HuH-7 (cell line): ENCODE data around the gene AKR1C3.
A peak's percentile ranks its signal among the peaks of the same experiment; 100 is the strongest.
"Not testable (repeated sequence)": the region's sequence is repeated elsewhere in the genome, so short reads cannot be mapped to it uniquely, and the experiment has no call there.

ENCODE experiments used
- DNase-seq: peaks from one replicate; pipeline ENCODE4 v3.0.0; 2011; ENCODE audit warnings: low spot score

AKR1C3 gene

DNA sequence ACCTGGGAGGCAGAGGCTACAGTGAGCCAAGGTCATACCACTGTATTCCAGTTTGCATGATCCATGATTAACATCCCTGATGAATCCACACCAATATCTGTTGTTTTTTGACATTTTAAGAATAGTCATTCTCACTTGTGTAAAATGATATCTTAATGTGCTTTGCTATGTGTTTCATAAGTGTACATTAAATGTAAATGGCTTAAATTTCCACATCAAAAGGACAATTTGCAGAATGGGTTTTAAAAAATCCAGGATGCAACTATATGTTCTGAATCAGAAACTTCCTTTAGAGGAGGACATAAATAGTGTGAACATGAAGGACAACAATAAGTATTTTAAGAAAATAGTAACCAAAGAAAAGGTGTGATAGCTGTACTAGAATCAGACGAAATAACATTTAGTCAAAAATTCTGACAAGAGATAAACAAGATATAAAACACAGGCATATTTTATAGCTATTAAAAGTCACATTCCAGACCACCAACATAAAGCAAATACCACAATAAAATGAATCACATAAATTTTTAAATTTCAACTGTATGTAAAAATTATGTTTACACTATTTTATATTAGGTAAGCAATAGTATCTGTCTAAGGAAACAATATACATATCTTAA lies 42.4 kb downstream of the AKR1C3 start:
- no peak for DNase-seq

DNA sequence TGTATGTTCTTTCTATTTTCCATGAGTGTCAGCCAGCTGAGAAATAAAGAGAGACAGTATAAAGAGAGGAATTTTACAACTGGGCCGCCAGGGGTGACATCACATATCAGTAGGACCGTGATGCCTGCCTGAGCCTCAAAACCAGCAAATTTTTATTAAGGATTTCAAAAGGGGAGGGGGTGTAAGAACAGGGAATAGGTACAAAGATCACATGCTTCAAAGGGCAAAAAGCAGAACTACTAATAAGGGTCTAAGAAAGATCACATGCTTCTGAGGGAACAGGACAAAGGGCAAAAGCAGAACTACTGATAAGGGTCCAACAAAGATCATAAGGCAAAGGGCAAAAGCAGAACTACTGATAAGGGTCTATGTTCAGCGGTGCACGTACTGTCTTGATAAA lies 43.5 kb downstream of the AKR1C3 start:
- DNase-seq: not testable (repeated sequence)

DNA sequence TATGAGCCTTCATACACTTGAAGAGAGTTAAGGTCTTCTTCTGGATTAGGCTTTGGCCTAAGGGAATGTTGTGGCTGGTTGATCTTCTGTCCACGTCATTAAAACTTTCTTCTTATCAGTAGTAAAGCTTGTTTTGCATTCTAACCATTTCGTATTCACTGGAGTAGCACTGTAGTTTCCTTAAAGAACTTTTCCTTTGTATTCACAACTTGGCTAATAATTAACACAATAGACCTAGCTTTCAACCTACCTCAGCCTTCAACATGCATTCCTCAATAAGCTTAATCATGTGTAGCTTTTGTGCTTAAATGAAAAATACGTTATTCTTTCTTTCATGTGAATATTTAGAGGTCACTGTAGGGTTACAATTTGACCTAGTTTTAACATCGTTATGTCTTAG lies 48.0 kb downstream of the AKR1C3 start:
- no peak for DNase-seq

DNA sequence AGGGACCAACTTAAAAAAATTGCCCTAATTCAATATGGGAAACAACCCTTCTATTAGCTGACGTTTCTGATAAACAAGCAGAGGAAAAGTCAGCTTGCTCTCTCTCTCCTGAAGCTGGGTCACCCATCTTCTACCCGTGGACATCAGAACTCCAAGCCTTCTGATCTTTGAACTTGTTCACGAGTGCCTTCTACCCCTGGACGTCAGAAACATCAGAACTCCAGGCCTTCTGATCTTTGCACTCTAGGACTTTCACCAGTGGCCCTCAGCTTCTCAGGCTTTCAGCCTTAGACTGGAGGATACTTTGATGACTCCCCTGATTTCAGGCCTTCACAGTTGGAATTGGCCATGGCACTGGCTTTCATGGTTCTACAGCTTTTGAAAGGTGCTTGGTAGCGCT lies 48.9 kb downstream of the AKR1C3 start:
- DNase-seq: no peak

DNA sequence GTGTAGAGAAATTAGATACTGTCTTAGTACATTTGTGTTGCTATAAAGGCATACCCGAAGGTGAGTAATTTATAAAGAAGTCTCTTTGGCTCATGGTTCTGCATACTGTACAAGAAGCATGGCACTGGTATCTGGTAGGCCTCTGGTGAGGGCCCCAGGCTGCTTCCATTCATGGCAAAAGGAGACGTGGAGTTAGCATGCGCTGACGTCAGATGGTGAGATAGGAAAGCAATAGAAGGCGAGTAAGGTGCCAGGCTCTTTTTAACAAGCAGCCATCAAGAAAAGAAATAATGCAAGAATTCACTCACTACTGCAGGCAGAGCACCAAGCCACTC lies 52.7 kb downstream of the AKR1C3 start:
- DNase-seq: no peak

DNA sequence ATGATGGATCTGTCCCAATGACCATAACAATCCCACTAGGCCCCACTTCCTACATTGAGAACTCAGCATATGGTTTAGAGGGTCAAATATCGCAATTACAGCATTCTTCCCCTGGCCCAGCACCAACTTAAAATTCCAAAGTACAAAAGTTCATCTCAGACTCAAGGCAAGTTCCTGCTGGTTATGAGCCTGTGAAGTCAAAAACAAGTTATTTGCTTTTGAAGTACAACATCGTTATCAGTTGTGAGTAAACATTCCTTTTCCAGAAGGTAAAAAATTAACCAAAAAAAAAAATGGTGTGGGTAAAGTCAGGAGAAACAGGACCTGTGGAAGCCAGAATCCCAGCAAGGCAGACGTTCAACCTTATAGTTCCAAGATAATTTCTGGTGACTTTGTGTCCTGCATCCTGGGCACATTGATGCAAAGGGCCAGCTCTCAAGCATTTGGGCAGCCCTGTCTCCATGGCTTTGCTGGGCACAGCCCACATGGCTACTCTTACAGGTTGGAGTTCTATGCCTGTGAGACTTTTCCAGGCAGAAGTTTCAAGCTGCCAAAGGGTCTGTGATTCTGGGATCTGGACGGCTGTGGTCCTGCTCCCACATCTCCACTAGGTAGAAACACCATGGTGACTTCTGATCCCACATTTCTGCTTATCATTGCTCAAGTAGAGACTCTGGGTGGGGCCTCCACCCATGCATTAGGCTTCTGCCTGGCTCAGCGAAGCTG lies 53.2 kb downstream of the AKR1C3 start:
- DNase-seq: peak; percentile 40

DNA sequence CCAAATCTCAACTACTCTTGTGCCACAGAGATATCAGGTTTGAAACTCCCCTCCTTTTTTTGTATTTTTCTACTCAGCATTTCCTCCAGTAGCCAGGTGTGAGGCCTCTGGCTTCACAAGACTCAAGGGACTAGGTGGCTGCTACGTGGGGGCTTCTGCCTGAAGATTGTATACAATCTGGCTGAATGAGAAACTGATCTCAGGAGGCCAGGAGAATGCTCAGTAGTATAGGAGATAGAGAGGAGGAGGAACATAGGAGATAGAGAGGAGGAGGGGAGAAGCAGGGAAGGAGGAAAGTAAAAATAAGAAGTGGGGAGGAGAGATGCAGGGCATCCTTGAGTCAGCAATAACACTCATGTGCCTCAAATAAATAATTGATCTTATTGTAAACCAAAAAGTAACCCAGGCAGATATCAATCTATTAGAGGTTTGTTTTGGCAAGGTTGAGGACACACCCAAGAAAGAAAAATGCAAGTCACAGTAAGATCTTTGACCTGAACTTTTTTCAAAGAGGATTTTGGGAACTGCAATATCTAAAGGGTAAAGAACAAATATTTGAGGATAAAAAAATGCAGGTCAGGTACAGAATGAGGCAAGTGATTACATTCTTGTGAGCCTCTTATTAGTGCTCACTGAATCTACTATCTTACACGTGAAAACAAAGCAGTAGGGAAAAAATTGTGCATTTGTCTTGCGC lies 53.9 kb downstream of the AKR1C3 start:
- DNase-seq: peak; percentile 10

DNA sequence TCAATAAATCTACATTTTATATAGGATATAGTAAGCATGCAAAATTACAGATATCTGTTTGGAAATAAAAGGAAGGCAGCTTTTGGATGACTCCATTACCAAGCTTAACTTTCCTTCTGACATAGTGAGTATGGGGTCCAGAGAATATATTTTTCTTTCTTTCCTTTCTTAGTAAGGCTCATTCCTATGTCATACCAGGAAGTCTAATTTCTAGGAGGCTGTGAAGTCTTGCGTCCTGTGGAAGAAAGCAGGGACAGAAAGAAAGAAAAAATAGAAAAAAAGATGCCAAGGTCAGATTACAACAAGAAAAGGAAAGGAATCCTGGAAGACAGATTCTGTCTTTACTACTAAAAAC lies 54.4 kb downstream of the AKR1C3 start:
- DNase-seq: no peak

DNA sequence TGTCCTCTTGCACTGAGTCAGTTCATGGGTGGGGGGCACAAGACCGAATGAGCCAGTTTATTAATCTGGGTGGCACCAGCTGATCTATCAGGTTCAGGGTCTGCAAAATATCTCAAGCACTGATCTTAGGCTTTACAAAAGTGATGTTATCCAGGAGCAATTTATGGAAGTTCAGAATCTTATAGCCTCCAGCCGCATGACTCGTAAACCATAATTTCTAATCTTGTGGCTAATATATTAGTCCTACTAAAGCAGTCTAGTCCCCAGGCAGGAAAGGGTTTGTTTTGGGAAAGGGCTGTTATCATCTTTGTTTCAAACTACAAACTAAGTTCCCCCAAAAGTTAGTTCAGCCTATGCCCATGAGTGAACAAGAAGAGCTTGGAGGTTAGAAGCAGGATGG lies 56.9 kb downstream of the AKR1C3 start:
- no peak for DNase-seq

DNA sequence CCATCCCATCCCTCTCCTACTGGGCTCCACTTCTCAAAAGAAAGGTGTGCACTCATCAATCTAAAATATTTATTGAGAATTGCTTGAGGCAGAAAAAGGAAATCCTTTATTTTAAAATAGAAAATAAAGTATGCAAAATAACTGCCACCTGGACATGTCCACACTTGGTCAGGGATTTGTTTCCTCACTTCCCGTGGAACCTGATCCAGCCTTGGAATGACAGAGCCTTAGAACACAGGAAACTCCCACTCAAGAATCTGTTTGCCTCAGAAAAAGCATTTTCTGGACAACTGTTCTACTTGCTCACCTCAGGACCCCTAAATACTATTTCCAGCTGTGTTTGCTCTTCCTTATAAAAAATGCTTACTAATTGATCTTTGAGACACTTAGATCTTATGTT lies 61.7 kb downstream of the AKR1C3 start:
- DNase-seq: no peak
